ENCODE measurements around the gene KHDC4. TPM values are rescaled to one million over a fixed set of nuclear protein-coding genes. Genes with fewer than 3 reads are reported as not detected.

The KHDC4 gene
- total RNA-seq, 1 experiment from 2014 or later, result 68.8 TPM

DNA sequence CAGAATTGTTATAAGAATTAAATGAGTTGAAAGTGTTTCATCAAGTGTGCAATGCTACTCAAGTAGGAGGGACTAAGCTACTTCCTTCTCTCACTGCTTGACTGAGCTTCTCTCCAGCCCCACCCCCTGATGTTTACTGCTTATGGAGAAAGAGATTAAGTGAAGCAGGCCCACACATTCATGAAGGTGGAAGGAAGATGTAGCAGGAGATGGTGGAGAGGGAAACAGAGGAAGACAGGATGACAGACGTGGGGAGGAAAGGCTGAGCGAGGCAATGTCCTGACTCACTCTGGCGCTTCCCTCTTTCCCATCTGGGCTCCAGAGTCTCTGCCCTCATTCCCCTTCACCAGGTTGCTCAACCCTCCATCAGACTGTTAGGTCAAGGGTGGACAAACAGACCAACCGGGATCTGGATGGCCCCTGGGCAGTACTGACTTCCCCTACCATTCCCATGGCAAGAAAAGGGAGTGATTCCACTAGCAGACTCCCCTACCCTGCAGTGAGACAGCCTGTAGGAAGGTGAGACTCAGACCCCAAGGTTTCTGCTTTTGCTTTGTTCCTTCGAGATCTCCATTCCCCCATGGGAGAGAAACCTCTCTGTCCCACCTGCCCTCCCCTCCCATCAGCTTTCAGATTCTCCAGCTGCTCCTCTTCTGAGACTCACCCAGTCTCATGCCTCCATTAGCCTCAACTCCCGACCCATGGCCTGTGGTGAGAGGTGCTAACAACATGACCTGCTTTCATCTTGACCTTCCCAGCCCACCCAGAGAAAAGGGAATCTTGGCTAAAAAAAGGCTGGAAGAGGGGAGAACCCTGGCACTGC is 47.3 kb upstream of the KHDC4 start:
- ChIA-PET CTCF (interaction anchor here (0.6 kb wide), 1 partner anchor 39 kb away, joined by 3 read pairs; no protein-coding TSS in a partner anchor), POLR2A (ENCODE audit: unreplicated experiment) (interaction anchor here (0.6 to 0.7 kb wide), 3 partner anchors 20 to 302 kb away, joined by 3 to 6 read pairs (median 4); partner anchors contain the start of gene TMEM79)
- 0 out of 2 replicates have a peak, but pooled peaks cover 5% of the 10 kb centered on the region for H4K20me1 ChIP-seq (ENCODE audit: insufficient read depth)
- H3K79me2 ChIP-seq (ENCODE audit: low read depth), result peaks cover 62% of the 10 kb centered on the region
- H3K4me2 ChIP-seq, result peak overlapping the region; percentile 94
- H3K4me3 ChIP-seq, result peak overlapping the region; percentile 93
- H3K9me2 ChIP-seq (ENCODE audit: insufficient read depth), result no peaks in the 10 kb centered on the region
- no peak for TF ChIP-seq EZH2 (IDR thresholded peaks at IDR 0.05; ENCODE audit: low read depth)
- TF ChIP-seq, protein P1, sequence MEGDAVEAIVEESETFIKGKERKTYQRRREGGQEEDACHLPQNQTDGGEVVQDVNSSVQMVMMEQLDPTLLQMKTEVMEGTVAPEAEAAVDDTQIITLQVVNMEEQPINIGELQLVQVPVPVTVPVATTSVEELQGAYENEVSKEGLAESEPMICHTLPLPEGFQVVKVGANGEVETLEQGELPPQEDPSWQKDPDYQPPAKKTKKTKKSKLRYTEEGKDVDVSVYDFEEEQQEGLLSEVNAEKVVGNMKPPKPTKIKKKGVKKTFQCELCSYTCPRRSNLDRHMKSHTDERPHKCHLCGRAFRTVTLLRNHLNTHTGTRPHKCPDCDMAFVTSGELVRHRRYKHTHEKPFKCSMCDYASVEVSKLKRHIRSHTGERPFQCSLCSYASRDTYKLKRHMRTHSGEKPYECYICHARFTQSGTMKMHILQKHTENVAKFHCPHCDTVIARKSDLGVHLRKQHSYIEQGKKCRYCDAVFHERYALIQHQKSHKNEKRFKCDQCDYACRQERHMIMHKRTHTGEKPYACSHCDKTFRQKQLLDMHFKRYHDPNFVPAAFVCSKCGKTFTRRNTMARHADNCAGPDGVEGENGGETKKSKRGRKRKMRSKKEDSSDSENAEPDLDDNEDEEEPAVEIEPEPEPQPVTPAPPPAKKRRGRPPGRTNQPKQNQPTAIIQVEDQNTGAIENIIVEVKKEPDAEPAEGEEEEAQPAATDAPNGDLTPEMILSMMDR (conservative IDR thresholded peaks at IDR 0.05), result no peak
- intact Hi-C loops (cut with micrococcal nuclease; ENCODE audit: unreplicated experiment), result loop anchor here (1.0 kb wide), 1 partner anchor 19 kb away; no protein-coding TSS in a partner anchor
- peaks cover 62% of the 10 kb centered on the region for H3F3A ChIP-seq (ENCODE audit: insufficient read depth, low read depth)
- BruUV-seq (replicated peaks), result no TSS peak
- H3K4me1 ChIP-seq (replicated peaks; ENCODE audit: insufficient read depth), result peaks cover 44% of the 10 kb centered on the region
- H3K27ac ChIP-seq, result peak overlapping the region; percentile 96
- H3K27me3 ChIP-seq (ENCODE audit: insufficient read depth, low read depth), result no peaks in the 10 kb centered on the region
- no peaks in the 10 kb centered on the region for H3K9me3 ChIP-seq (ENCODE audit: insufficient read depth, low read depth)
- peak; percentile 27 to 92 for DNase-seq
- peaks cover 7% of the 10 kb centered on the region; the same call in 1 of the 2 replicates for H3K36me3 ChIP-seq (ENCODE audit: low read depth)
- H2AFZ ChIP-seq, result no peak overlapping the region

DNA sequence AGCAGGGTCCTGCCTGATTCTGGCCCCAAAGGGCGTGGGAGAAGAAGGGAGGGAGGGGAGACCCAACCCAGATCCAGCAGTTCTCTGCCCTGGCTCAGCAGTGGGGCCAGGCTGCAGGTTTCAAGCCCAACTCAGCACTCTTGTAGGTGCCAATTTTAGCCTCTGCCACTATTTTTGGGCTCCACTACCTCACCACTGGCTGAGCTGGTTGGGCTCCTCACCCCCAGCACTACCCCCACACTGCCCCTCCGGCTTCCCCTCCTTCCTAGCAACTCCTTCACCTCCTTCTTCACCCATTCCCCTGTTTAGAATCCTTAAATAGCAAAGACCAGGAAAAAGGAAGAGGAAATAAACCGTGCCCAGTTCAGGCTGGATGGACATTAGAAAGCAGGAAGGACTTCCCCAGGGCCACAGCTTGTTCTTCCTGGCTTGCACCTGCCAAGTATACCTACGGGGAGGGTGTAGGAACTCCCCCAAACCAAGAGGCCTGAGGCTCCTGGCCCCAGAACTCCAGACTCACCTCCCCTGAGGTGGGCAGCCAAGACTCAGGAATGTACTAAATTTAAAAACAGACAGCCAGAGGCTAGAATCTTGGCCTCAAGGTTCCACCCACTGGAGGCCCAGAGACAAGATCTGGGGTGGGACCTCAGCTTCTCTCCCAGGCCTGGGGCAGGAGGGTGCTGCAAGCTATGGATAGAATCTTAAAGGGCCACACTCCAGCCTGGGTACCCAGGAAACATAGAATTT is 45.6 kb upstream of the KHDC4 start:
- CTCF ChIA-PET, result interaction anchor here (1.2 kb wide), 1 partner anchor 10 kb away, joined by 3 read pairs; no protein-coding TSS in a partner anchor

More for the DNA sequence above, 45.6 kb upstream of the KHDC4 start:
- peak; percentile 58 to 80 for DNase-seq
- TF ChIP-seq, protein P1 (conservative IDR thresholded peaks at IDR 0.05), result no peak
- TF ChIP-seq EZH2 (IDR thresholded peaks at IDR 0.05; ENCODE audit: low read depth), result no peak
- Histone ChIP-seq H3K79me2 (ENCODE audit: low read depth) (peaks cover 79% of the 10 kb centered on the region), H3K4me1 (replicated peaks; ENCODE audit: insufficient read depth) (peaks cover 57% of the 10 kb centered on the region), H3K4me3 (peak overlapping the region; percentile 93), H3K4me2 (peak overlapping the region; percentile 94), H3F3A (ENCODE audit: insufficient read depth, low read depth) (peaks cover 63% of the 10 kb centered on the region), H3K27me3 (ENCODE audit: insufficient read depth, low read depth) (no peaks in the 10 kb centered on the region), H2AFZ (no peak overlapping the region), H4K20me1 (ENCODE audit: insufficient read depth) (peaks cover 22% of the 10 kb centered on the region), H3K9me2 (ENCODE audit: insufficient read depth) (no peaks in the 10 kb centered on the region), H3K36me3 (ENCODE audit: low read depth) (peaks cover 15% of the 10 kb centered on the region), H3K9me3 (ENCODE audit: insufficient read depth, low read depth) (no peaks in the 10 kb centered on the region), H3K27ac (peak overlapping the region; percentile 96)
- POLR2A ChIA-PET (ENCODE audit: unreplicated experiment), result interaction anchor here (0.6 to 0.9 kb wide), 4 partner anchors 10 to 289 kb away, joined by 3 to 12 read pairs (median 6); no protein-coding TSS in a partner anchor
- intact Hi-C loops (cut with micrococcal nuclease; ENCODE audit: unreplicated experiment), result loop anchor here (5.0 kb wide), 1 partner anchor 303 kb away; the partner anchor contains the start of genes SMG5 and TMEM79
- no TSS peak for BruUV-seq (replicated peaks)

Data from PC-9 (cell line).